PC-3 (cell line): ENCODE data around the gene OSMR.

ENCODE experiments used
- CTCF ChIP-seq: fragments of 300-600 bp; sonication (generic); conservative IDR thresholded peaks from 2 replicates; pipeline ENCODE4 v1.5.1; 2017; ENCODE audit warnings: antibody characterized with exemption, low read depth, mild to moderate bottlenecking, low read length
- EZH2phosphoT487 ChIP-seq: fragments of 300-600 bp; sonication (generic); IDR thresholded peaks from 2 replicates; pipeline ENCODE4 v1.6.1; 2018; ENCODE audit warnings: mild to moderate bottlenecking, antibody characterized with exemption, low read length, borderline replicate concordance

- no peak for TF ChIP-seq CTCF
- no peak for TF ChIP-seq EZH2phosphoT487
Measured at GRCh38 chr5:38879078-38879460, 33.3 kb downstream of the OSMR start.
